HEK293T (cell line): ENCODE data around the gene ATG101.

Source experiments
- ARNT ChIP-seq: fragments of 450-650 bp; IDR thresholded peaks from 2 replicates; pipeline ENCODE4 v1.6.1; 2017; ENCODE audit warnings: mild to moderate bottlenecking
- FOXK2 ChIP-seq: fragments of 450-650 bp; IDR thresholded peaks from 2 replicates; pipeline ENCODE4 v1.6.1; 2016; ENCODE audit warnings: mild to moderate bottlenecking
- L3MBTL2 ChIP-seq: fragments of 450-650 bp; conservative IDR thresholded peaks from 2 replicates; pipeline ENCODE4 v1.6.1; 2016; ENCODE audit warnings: mild to moderate bottlenecking
- NFRKB ChIP-seq: fragments of 450-650 bp; IDR thresholded peaks from 2 replicates; pipeline ENCODE4 v1.6.1; 2016; ENCODE audit warnings: mild to moderate bottlenecking, moderate library complexity
- SP1 ChIP-seq: fragments of 450-650 bp; IDR thresholded peaks from 2 replicates; pipeline ENCODE4 v1.6.1; 2017

DNA sequence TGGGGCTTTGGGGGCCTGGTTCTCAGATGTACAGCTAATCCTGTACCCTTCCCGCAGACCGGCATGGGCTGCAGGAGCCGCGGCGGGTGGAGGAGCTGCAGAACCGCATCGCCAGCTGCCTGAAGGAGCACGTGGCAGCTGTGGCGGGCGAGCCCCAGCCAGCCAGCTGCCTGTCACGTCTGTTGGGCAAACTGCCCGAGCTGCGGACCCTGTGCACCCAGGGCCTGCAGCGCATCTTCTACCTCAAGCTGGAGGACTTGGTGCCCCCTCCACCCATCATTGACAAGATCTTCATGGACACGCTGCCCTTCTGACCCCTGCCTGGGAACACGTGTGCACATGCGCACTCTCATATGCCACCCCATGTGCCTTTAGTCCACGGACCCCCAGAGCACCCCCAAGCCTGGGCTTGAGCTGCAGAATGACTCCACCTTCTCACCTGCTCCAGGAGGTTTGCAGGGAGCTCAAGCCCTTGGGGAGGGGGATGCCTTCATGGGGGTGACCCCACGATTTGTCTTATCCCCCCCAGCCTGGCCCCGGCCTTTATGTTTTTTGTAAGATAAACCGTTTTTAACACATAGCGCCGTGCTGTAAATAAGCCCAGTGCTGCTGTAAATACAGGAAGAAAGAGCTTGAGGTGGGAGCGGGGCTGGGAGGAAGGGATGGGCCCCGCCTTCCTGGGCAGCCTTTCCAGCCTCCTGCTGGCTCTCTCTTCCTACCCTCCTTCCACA, 11.0 kb upstream of the ATG101 start:
- TF ChIP-seq SP1 (no peak), L3MBTL2 (no peak), FOXK2 (no peak), NFRKB (no peak), ARNT (no peak)
